Natural killer cell (primary cell): ENCODE measurements around the gene GALE. TPM values are rescaled to one million over a fixed set of nuclear protein-coding genes. Genes with fewer than 3 reads are reported as not detected.

ENCODE experiments used
- ATAC-seq, 3 donors: fragments of 150-1000 bp in 2 of 3; fragments of 200-7000 bp in 1 of 3; cut with Tn5 transposase; 1 replicate in 1 of 3; 2 replicates in 2 of 3; pipeline ENCODE4 v1.10.0; 2021; ENCODE audit warnings: mild to moderate bottlenecking in 2 of 3, moderate library complexity in 2 of 3
- DNase-seq, 2 donors: peaks; one replicate each; pipeline versions ENCODE4 v3.0.0 to v3.0.0-alpha.2; 2013 to 2021; ENCODE audit warnings: mixed read lengths in 1 of 2
- H3K27ac ChIP-seq: one replicate; pipeline ENCODE4 v1.5.1; 2013; ENCODE audit warnings: mild to moderate bottlenecking, low read length
- H3K27me3 ChIP-seq: one replicate; pipeline ENCODE4 v1.6.1; 2013; ENCODE audit warnings: low read length; ENCODE audit not compliant: control insufficient read depth, insufficient read depth
- H3K36me3 ChIP-seq: one replicate; pipeline ENCODE4 v1.6.1; 2013; ENCODE audit warnings: low read length; ENCODE audit not compliant: control insufficient read depth, insufficient read depth
- H3K4me1 ChIP-seq: one replicate; pipeline ENCODE4 v1.6.1; 2013; ENCODE audit warnings: low read length; ENCODE audit not compliant: control insufficient read depth, insufficient read depth
- H3K4me3 ChIP-seq: one replicate; pipeline ENCODE4 v1.5.1; 2013; ENCODE audit warnings: low read length
- H3K9me3 ChIP-seq: one replicate; pipeline ENCODE4 v1.6.1; 2013; ENCODE audit warnings: low read length; ENCODE audit not compliant: control insufficient read depth, insufficient read depth
- H3K27ac Mint-ChIP-seq, 2 donors: one replicate each; pipeline ENCODE4 v1.8.0; 2022; ENCODE audit warnings: mild to moderate bottlenecking in 2 of 2, mixed read lengths in 2 of 2, moderate library complexity in 1 of 2
- H3K27me3 Mint-ChIP-seq, 2 donors: one replicate each; pipeline ENCODE4 v1.8.0; 2022; ENCODE audit warnings: low read depth in 2 of 2, mixed read lengths in 2 of 2
- H3K36me3 Mint-ChIP-seq: one replicate; pipeline ENCODE4 v1.8.0; 2022; ENCODE audit warnings: mixed read lengths
- H3K4me1 Mint-ChIP-seq, 2 donors: one replicate each; pipeline ENCODE4 v1.8.0; 2022; ENCODE audit warnings: mixed read lengths in 2 of 2
- H3K4me3 Mint-ChIP-seq: one replicate; pipeline ENCODE4 v1.8.0; 2022; ENCODE audit warnings: mild to moderate bottlenecking, moderate library complexity, mixed read lengths
- H3K9me3 Mint-ChIP-seq, 2 donors: one replicate each; pipeline ENCODE4 v1.8.0; 2022; ENCODE audit warnings: mixed read lengths in 2 of 2
- WGBS: methylation state at CpG from one replicate; pipeline ENCODE4 v1.1.7; 2013; ENCODE audit warnings: missing lambda C conversion rate; ENCODE audit not compliant: insufficient coverage; 5-methylcytosine and 5-hydroxymethylcytosine counted together
- intact Hi-C: fragments of 100-400 bp; cut with micrococcal nuclease; formaldehyde crosslinking; loops from one replicate; pipeline ENCODE4 v1.14.2; 2022
- total RNA-seq, 4 donors: library from RNA; stranded (reverse); fragments of 120-200 nt in 1 of 4; gene quantifications; one replicate each; pipeline versions ENCODE4 v1.2.3 to v1.2.4, GENCODE V29; 2013 to 2022
- TF ChIP-seq, protein P1 (sequence below): fragments of 200-600 bp; IDR thresholded peaks from one replicate; pipeline ENCODE4 v1.8.0; 2022; ENCODE audit warnings: antibody characterized with exemption

Gene GALE
- total RNA-seq, 3 donors from 2014 or later (not counting 1 experiment from before 2014, with no cell fraction given) = 12.8 to 20.3 (median 14.6) TPM

DNA sequence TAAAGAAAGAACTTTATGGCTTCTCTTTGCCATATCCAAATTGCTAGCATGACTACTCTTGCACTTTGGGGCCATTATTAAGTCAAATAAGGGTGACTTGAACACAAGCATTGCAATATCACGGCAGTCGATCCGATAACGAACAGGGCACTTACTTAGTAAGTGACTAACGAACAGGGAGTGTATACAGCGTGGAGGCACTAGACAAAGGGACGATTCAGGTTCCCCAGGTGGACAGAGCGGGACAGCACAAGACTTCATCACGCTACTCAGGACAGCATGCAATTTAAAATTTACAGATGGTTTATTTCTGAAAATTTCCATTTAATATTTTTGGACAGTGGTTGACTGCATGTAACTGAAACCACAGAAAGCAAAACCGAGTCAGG is 27.7 kb downstream of the GALE start:
- Histone ChIP-seq H3K4me1 (peaks cover 13% of the 10 kb centered on the region), H3K27me3 (no peaks in the 10 kb centered on the region), H3K9me3 (no peaks in the 10 kb centered on the region), H3K4me3 (no peak overlapping the region), H3K36me3 (no peaks in the 10 kb centered on the region), H3K27ac (no peak overlapping the region)
- Mint-ChIP-seq H3K27ac (no peak overlapping the region), H3K27me3 (no peaks in the 10 kb centered on the region), H3K4me1 (peaks cover 0 to 4% of the 10 kb centered on the region in 2 donors), H3K4me3 (no peak overlapping the region), H3K36me3 (no peaks in the 10 kb centered on the region), H3K9me3 (no peaks in the 10 kb centered on the region)
- DNase-seq = no peak
- WGBS = 95% methylated on average over 10 of the region's 10 CpGs
- intact Hi-C loops = loop anchor here (1.0 kb wide), 2 partner anchors 95 to 143 kb away; partner anchors contain the start of gene FUCA1
- TF ChIP-seq, protein P1, sequence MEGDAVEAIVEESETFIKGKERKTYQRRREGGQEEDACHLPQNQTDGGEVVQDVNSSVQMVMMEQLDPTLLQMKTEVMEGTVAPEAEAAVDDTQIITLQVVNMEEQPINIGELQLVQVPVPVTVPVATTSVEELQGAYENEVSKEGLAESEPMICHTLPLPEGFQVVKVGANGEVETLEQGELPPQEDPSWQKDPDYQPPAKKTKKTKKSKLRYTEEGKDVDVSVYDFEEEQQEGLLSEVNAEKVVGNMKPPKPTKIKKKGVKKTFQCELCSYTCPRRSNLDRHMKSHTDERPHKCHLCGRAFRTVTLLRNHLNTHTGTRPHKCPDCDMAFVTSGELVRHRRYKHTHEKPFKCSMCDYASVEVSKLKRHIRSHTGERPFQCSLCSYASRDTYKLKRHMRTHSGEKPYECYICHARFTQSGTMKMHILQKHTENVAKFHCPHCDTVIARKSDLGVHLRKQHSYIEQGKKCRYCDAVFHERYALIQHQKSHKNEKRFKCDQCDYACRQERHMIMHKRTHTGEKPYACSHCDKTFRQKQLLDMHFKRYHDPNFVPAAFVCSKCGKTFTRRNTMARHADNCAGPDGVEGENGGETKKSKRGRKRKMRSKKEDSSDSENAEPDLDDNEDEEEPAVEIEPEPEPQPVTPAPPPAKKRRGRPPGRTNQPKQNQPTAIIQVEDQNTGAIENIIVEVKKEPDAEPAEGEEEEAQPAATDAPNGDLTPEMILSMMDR = no peak
- no peak for ATAC-seq

DNA sequence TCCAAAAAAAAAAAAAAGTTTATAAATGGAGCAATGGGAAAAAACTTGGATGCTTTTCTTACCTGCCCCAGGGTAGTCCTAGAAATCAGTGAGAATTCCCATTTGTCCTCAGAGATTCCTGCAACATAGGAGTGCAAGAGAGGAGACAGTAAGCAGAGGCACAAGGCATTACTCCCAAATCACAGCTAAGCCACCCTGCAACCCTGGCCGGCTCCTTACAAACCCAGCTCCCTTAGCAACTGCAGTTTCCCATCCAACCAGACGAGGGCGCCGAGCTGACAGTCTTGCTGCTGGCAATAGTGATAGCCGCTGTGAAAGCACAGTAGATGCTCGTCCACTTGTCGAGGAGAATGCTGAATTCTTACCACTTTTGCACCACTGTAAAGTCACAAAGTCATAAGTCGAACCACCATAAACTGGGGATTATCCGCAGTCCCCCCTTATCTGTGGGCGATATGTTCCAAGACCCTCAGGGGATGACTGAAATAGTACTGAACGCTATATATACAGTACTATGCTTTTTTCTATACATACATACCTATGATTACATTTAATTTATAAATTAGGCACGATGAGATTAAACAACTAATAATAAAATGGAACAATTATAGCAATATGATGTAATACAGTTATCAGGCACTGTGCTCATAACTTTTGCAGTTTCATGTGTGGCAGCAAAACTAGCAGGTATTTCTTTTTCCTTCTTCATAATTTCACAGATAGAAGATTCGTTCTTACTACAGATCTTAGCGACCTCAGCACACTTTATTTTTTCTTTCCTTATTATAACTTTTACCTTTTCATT is 28.3 kb downstream of the GALE start:
- DNase-seq (peak; percentile 79 to 90), ATAC-seq (peak; percentile 92 to 100 (median 99))
- 20% methylated on average over 12 of the region's 14 CpGs for WGBS
- TF ChIP-seq, protein P1 = peak; percentile 85
- H3K27me3 ChIP-seq = no peaks in the 10 kb centered on the region
- H3K36me3 Mint-ChIP-seq = no peaks in the 10 kb centered on the region
- intact Hi-C loops = loop anchor here (1.0 kb wide), 2 partner anchors 96 to 144 kb away; partner anchors contain the start of gene FUCA1
- H3K4me1 ChIP-seq = peaks cover 7% of the 10 kb centered on the region
- no peaks in the 10 kb centered on the region for H3K36me3 ChIP-seq
- H3K9me3 ChIP-seq = no peaks in the 10 kb centered on the region
- H3K4me3 ChIP-seq = no peak overlapping the region
- no peak overlapping the region for H3K27ac ChIP-seq
- no peaks in the 10 kb centered on the region for H3K9me3 Mint-ChIP-seq
- H3K4me3 Mint-ChIP-seq = no peak overlapping the region
- no peak overlapping the region for H3K27ac Mint-ChIP-seq
- peaks cover 0 to 3% of the 10 kb centered on the region in 2 donors for H3K4me1 Mint-ChIP-seq
- H3K27me3 Mint-ChIP-seq = no peaks in the 10 kb centered on the region

DNA sequence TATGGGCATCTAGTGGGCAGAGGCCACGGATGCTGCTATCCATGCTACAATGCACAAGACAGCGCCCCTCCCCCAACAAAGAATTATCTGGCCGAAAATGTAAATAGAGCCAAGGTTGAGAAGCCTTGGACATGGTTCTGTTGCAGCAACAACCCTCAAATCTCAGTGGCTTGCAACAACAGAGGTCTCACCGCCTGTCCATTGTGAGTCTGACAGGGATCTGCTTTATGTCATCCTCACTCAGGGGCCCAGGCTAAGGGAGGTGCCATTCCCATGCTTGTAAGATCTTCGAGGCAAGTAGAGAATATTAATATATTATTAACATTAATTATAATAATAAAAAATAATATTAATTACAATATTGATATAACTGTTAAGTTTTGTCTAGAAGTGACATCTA is 31.8 kb downstream of the GALE start:
- no peak for ATAC-seq
- Histone ChIP-seq H3K4me1 (peaks cover 5% of the 10 kb centered on the region), H3K9me3 (no peaks in the 10 kb centered on the region), H3K36me3 (peaks cover 3% of the 10 kb centered on the region), H3K27ac (no peak overlapping the region), H3K27me3 (no peaks in the 10 kb centered on the region), H3K4me3 (no peak overlapping the region)
- Mint-ChIP-seq H3K9me3 (no peaks in the 10 kb centered on the region), H3K27me3 (no peaks in the 10 kb centered on the region), H3K4me3 (no peak overlapping the region), H3K27ac (no peak overlapping the region), H3K36me3 (no peaks in the 10 kb centered on the region), H3K4me1 (peaks cover 0 to 3% of the 10 kb centered on the region in 2 donors)
- intact Hi-C loops = no loop called here
- TF ChIP-seq, protein P1 = no peak
- no peak for DNase-seq
- 100% methylated on average over 4 of the region's 5 CpGs for WGBS
